IMR-90 (cell line): ENCODE measurements around the gene MAT2A. TPM values are rescaled to one million over a fixed set of nuclear protein-coding genes. Genes with fewer than 3 reads are reported as not detected.

ENCODE experiments used
- ATAC-seq: fragments of 200-7000 bp; cut with Tn5 transposase; 2 replicates; pipeline ENCODE4 v1.9.1; 2020; ENCODE audit warnings: low read depth, mild to moderate bottlenecking, moderate library complexity
- BruUV-seq: library from RNA; stranded (reverse); fragments of 400-500 nt; replicated peaks from 2 replicates; lab custom pipeline; 2021; lab: Mats Ljungman, UMichigan
- CTCF ChIA-PET: fragments of 300-600 bp; formaldehyde crosslinking; extraction: SDS; loops from one replicate; lab custom pipeline; 2021; ENCODE audit warnings: antibody characterized with exemption; lab: Yijun Ruan, JAX
- POLR2A ChIA-PET: fragments of 300-600 bp; sonication (Branson Sonifier 250); formaldehyde crosslinking; loops from one replicate; lab custom pipeline; 2022; ENCODE audit warnings: antibody characterized with exemption; ENCODE audit not compliant: unreplicated experiment; lab: Charles Lee
- DNase-seq: peaks from one replicate; pipeline ENCODE4 v3.0.0; 2013
- H2AFZ ChIP-seq: replicated peaks from 2 replicates; pipeline ENCODE3; 2013; ENCODE audit warnings: low read length, mild to moderate bottlenecking; ENCODE audit not compliant: poor library complexity
- H2AK5ac ChIP-seq: 2 replicates; pipeline ENCODE4 v1.6.1; 2013; ENCODE audit warnings: low read depth, low read length, inconsistent platforms
- H2AK9ac ChIP-seq: replicated peaks from 2 replicates; pipeline ENCODE3; 2013; ENCODE audit warnings: mild to moderate bottlenecking, low read depth, low read length, moderate library complexity; ENCODE audit not compliant: poor library complexity
- H2BK120ac ChIP-seq: 2 replicates; pipeline ENCODE4 v1.6.1; 2013; ENCODE audit warnings: low read depth, low read length, inconsistent platforms
- H2BK15ac ChIP-seq: 3 replicates; pipeline ENCODE4 v1.6.1; 2013; ENCODE audit warnings: low read depth, low read length, inconsistent platforms
- H2BK20ac ChIP-seq: 2 replicates; pipeline ENCODE4 v1.6.1; 2013; ENCODE audit warnings: low read depth, mild to moderate bottlenecking, inconsistent platforms, low read length, moderate library complexity
- H2BK5ac ChIP-seq: 2 replicates; pipeline ENCODE4 v1.6.1; 2013; ENCODE audit warnings: mild to moderate bottlenecking, low read depth, low read length, inconsistent platforms; ENCODE audit not compliant: poor library complexity, severe bottlenecking
- H3K14ac ChIP-seq: replicated peaks from 2 replicates; pipeline ENCODE4 v1.6.1; 2013; ENCODE audit warnings: low read depth, low read length, inconsistent platforms
- H3K18ac ChIP-seq: 2 replicates; pipeline ENCODE4 v1.6.1; 2013; ENCODE audit warnings: low read depth, low read length, control low read depth
- H3K23ac ChIP-seq: 2 replicates; pipeline ENCODE4 v1.6.1; 2013; ENCODE audit warnings: low read depth, low read length, inconsistent platforms
- H3K27ac ChIP-seq: 2 replicates; pipeline ENCODE4 v1.5.1; 2013; ENCODE audit warnings: mild to moderate bottlenecking, control low read depth, low read length; ENCODE audit not compliant: insufficient read depth
- H3K27me3 ChIP-seq: 2 replicates; pipeline ENCODE4 v1.6.1; 2013; ENCODE audit warnings: low read length; ENCODE audit not compliant: control insufficient read depth, insufficient read depth
- H3K36me3 ChIP-seq: 2 replicates; pipeline ENCODE4 v1.6.1; 2013; ENCODE audit warnings: low read length, mixed read lengths; ENCODE audit not compliant: control insufficient read depth, insufficient read depth
- H3K4ac ChIP-seq: 2 replicates; pipeline ENCODE4 v1.6.1; 2013; ENCODE audit warnings: low read depth, low read length, inconsistent platforms
- H3K4me1 ChIP-seq: 2 replicates; pipeline ENCODE4 v1.6.1; 2013; ENCODE audit warnings: low read length, mixed read lengths; ENCODE audit not compliant: control insufficient read depth, insufficient read depth
- H3K4me2 ChIP-seq: 2 replicates; pipeline ENCODE4 v1.6.1; 2013; ENCODE audit warnings: low read depth, mild to moderate bottlenecking, control low read depth, low read length, moderate library complexity
- H3K4me3 ChIP-seq: 2 replicates; pipeline ENCODE4 v1.5.1; 2013; ENCODE audit warnings: low read depth, mild to moderate bottlenecking, control low read depth, low read length, moderate library complexity; ENCODE audit not compliant: insufficient read depth
- H3K56ac ChIP-seq: 2 replicates; pipeline ENCODE4 v1.6.1; 2013; ENCODE audit warnings: low read length, inconsistent platforms; ENCODE audit not compliant: insufficient read depth; ENCODE audit errors: extremely low read depth
- H3K79me1 ChIP-seq, 2 experiments: 2 replicates each; pipeline ENCODE4 v1.6.1; 2013; ENCODE audit warnings: low read length in 2 of 2, inconsistent platforms in 1 of 2, low read depth in 1 of 2
- H3K9ac ChIP-seq: 2 replicates; pipeline ENCODE4 v1.6.1; 2013; ENCODE audit warnings: low read depth, low read length, control low read depth
- H3K9me1 ChIP-seq: 2 replicates; pipeline ENCODE4 v1.6.1; 2013; ENCODE audit warnings: low read length, inconsistent platforms; ENCODE audit not compliant: insufficient read depth
- H3K9me3 ChIP-seq: 2 replicates; pipeline ENCODE4 v1.6.1; 2013; ENCODE audit warnings: low read length; ENCODE audit not compliant: control insufficient read depth, insufficient read depth
- H4K20me1 ChIP-seq: 2 replicates; pipeline ENCODE4 v1.6.1; 2013; ENCODE audit warnings: low read length, inconsistent platforms; ENCODE audit not compliant: insufficient read depth
- H4K5ac ChIP-seq: 2 replicates; pipeline ENCODE4 v1.6.1; 2013; ENCODE audit warnings: mild to moderate bottlenecking, low read depth, low read length, control low read depth
- H4K8ac ChIP-seq, 2 experiments: 2 replicates each; pipeline ENCODE4 v1.6.1; 2013; ENCODE audit warnings: low read depth in 2 of 2, low read length in 2 of 2, control low read depth in 1 of 2, inconsistent platforms in 1 of 2
- H4K91ac ChIP-seq: 2 replicates; pipeline ENCODE4 v1.6.1; 2013; ENCODE audit warnings: low read depth, low read length, inconsistent platforms; ENCODE audit not compliant: insufficient read depth
- BHLHE40 ChIP-seq: fragments of 150-350 bp; IDR thresholded peaks from 2 replicates; pipeline ENCODE4 v1.6.1; 2016; ENCODE audit warnings: mild to moderate bottlenecking, low read depth, low read length
- CEBPB ChIP-seq: IDR thresholded peaks from 2 replicates; pipeline ENCODE4 v1.6.1; 2012; ENCODE audit warnings: low read depth, low read length, improper control_type of control experiment
- CHD1 ChIP-seq: IDR thresholded peaks from 2 replicates; pipeline ENCODE4 v1.6.1; 2012; ENCODE audit warnings: low read depth, low read length, improper control_type of control experiment
- FOS ChIP-seq: fragments of 150-350 bp; IDR thresholded peaks from 2 replicates; pipeline ENCODE4 v1.6.1; 2016; ENCODE audit warnings: low read depth, low read length
- MAZ ChIP-seq: IDR thresholded peaks from 2 replicates; pipeline ENCODE4 v1.6.1; 2012; ENCODE audit warnings: low read depth, mild to moderate bottlenecking, low read length, improper control_type of control experiment, moderate library complexity, borderline replicate concordance
- NFE2L2 ChIP-seq: fragments of 150-350 bp; IDR thresholded peaks from 2 replicates; pipeline ENCODE4 v1.6.1; 2016; ENCODE audit warnings: low read depth, mild to moderate bottlenecking, low read length
- POLR2A ChIP-seq: IDR thresholded peaks from 2 replicates; pipeline ENCODE4 v1.6.1; 2012; ENCODE audit warnings: mild to moderate bottlenecking, low read depth, low read length
- RAD21 ChIP-seq: IDR thresholded peaks from 2 replicates; pipeline ENCODE4 v1.6.1; 2012; ENCODE audit warnings: low read length, improper control_type of control experiment
- RCOR1 ChIP-seq: IDR thresholded peaks from 2 replicates; pipeline ENCODE4 v1.6.1; 2012; ENCODE audit warnings: mild to moderate bottlenecking, low read length, improper control_type of control experiment; ENCODE audit not compliant: insufficient replicate concordance
- RFX5 ChIP-seq: IDR thresholded peaks from 2 replicates; pipeline ENCODE4 v1.8.0; 2012; ENCODE audit warnings: low read depth, mild to moderate bottlenecking, low read length, moderate library complexity
- SMC3 ChIP-seq: fragments of 150-350 bp; IDR thresholded peaks from 2 replicates; pipeline ENCODE4 v1.6.1; 2016; ENCODE audit warnings: low read depth, mild to moderate bottlenecking, antibody characterized with exemption, low read length, moderate library complexity
- WGBS, 2 experiments: methylation state at CpG; one replicate each; pipeline versions ENCODE4 v1.1.5 to v1.1.7; 2013; ENCODE audit warnings: missing lambda C conversion rate in 2 of 2; ENCODE audit not compliant: insufficient read length in 1 of 2; ENCODE audit errors: extremely low coverage in 2 of 2; 5-methylcytosine and 5-hydroxymethylcytosine counted together
- dilution Hi-C: fragments of 300-500 bp; cut with HindIII; formaldehyde crosslinking; loops from one replicate; pipeline ENCODE4 v1.14.3; 2018; ENCODE audit warnings: low sequenced_read_pairs; ENCODE audit not compliant: unreplicated experiment
- in situ Hi-C: fragments of 300-500 bp; cut with MboI; formaldehyde crosslinking; loops from 3 replicates; pipeline ENCODE4 v1.14.3; 2019; ENCODE audit warnings: low sequenced_read_pairs, inconsistent platforms, mixed read lengths
- intact Hi-C: fragments of 100-400 bp; cut with micrococcal nuclease; formaldehyde crosslinking; loops from 2 replicates; pipeline ENCODE4 v1.10.0; 2022
- polyA plus RNA-seq, 3 experiments: library from polyadenylated mRNA; depleted of rRNA; stranded (reverse); fragments of >200 nt; gene quantifications; 2 replicates each; pipeline ENCODE4 v1.2.3, GENCODE V29; 2012; ENCODE audit warnings: low replicate concordance in 1 of 3
- total RNA-seq: library from RNA; depleted of rRNA; stranded (reverse); fragments of >200 nt; gene quantifications from 2 replicates; pipeline ENCODE4 v1.2.3, GENCODE V29; 2012
- TF ChIP-seq, protein P1 (sequence below): fragments of 150-350 bp; IDR thresholded peaks from 2 replicates; pipeline ENCODE4 v1.6.1; 2016; ENCODE audit warnings: low read depth, mild to moderate bottlenecking, low read length, moderate library complexity, borderline replicate concordance
- TF ChIP-seq, protein P2 (sequence below): conservative IDR thresholded peaks from 2 replicates; pipeline ENCODE4 v1.5.1; 2012; ENCODE audit warnings: mild to moderate bottlenecking, low read depth, low read length, improper control_type of control experiment

MAT2A gene
- total and polyA plus RNA-seq, 2 of the 4 experiments (the other 2 are of a cell fraction): 94.1 to 223 TPM

DNA sequence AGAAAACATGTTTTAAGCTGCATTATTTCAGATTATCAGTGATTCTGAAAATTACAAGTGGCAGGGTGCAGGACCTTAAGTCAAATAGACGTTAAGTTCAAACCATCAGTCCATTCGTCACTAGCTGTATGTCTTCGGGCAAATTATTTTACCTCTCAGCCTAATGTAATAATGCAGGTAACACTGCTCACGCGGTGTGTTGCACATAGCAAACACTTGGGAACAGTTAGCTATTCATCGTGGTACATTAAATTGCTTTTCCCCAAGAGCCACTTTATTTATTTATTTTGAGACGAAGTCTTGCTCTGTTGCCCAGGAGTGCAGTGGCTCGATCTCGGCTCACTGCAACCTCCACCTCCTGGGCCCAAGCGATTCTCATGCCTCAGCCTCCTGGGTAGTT lies 10.1 kb downstream of the MAT2A start (continued):
- no peak for TF ChIP-seq POLR2A

- ATAC-seq (peak; percentile 67), DNase-seq (peak; percentile 99)
- peak overlapping the region; percentile 97 for H4K91ac ChIP-seq
- peak overlapping the region; percentile 97 for H3K56ac ChIP-seq
- peak overlapping the region; percentile 88 for H2BK15ac ChIP-seq
- H2AK5ac ChIP-seq: peak overlapping the region; percentile 99
- BruUV-seq: TSS peak; percentile 31
- dilution Hi-C loops (no loop called here), in situ Hi-C loops (loop anchor here (5.0 to 10.0 kb wide), 2 partner anchors 128 to 485 kb away; no protein-coding TSS in a partner anchor), intact Hi-C loops (loop anchor here (1.0 to 5.0 kb wide), 2 partner anchors 196 to 223 kb away; partner anchors contain the start of genes ELMOD3, RETSAT and TGOLN2)
- H3K9me1 ChIP-seq: peaks cover 9% of the 10 kb centered on the region; the same call in 1 of the 2 replicates
- 0% methylated on average over 2 of the region's 4 CpGs; no CpG with 5 or more reads in 1 of the 2 experiments for WGBS, 2 experiments
- H3K18ac ChIP-seq: peak overlapping the region; percentile 94
- no peak overlapping the region for H3K4me3 ChIP-seq
- ChIA-PET POLR2A (interaction anchor here (1.3 to 5.1 kb wide), 3 partner anchors 10 to 131 kb away, joined by 6 to 42 read pairs (median 12); partner anchors contain the start of genes MAT2A and SH2D6), CTCF (interaction anchor here (1.3 to 6.8 kb wide), 3 partner anchors 12 to 483 kb away, joined by 3 to 46 read pairs (median 3); partner anchors contain the start of gene SH2D6)
- H4K5ac ChIP-seq: peak overlapping the region; percentile 89
- H3K36me3 ChIP-seq: peaks cover 47% of the 10 kb centered on the region
- H3K79me1 ChIP-seq: peaks cover 8 to 43% of the 10 kb centered on the region in 2 experiments; a peak in 3 of 4 replicates
- H2BK5ac ChIP-seq: peak overlapping the region; percentile 99
- H2AFZ ChIP-seq: peak overlapping the region; percentile 87
- H2AK9ac ChIP-seq: peak overlapping the region; percentile 99
- peaks cover 18% of the 10 kb centered on the region for H3K4me1 ChIP-seq
- peak overlapping the region; percentile 58 to 92 for H4K8ac ChIP-seq
- H2BK120ac ChIP-seq: peak overlapping the region; percentile 92
- H3K27ac ChIP-seq: peak overlapping the region; percentile 98
- H3K27me3 ChIP-seq: no peaks in the 10 kb centered on the region
- H3K9ac ChIP-seq: peak overlapping the region; percentile 64
- peak overlapping the region; percentile 64 for H3K4me2 ChIP-seq
- H3K9me3 ChIP-seq: no peaks in the 10 kb centered on the region
- peak overlapping the region; percentile 97 for H3K4ac ChIP-seq
- peak overlapping the region; percentile 94 for H2BK20ac ChIP-seq
- peak overlapping the region; percentile 93 for H3K14ac ChIP-seq
- peaks cover 18% of the 10 kb centered on the region for H4K20me1 ChIP-seq
- H3K23ac ChIP-seq: peak overlapping the region; percentile 78
- TF ChIP-seq POLR2A (0 out of 2 replicates have a peak, but pooled peaks have one; percentile 23), CHD1 (no peak), BHLHE40 (no peak), MAZ (0 out of 2 replicates have a peak, but pooled peaks have one; percentile 14), FOS (peak; percentile 44; the same call in 1 of the 2 replicates), RAD21 (0 out of 2 replicates have a peak, but pooled peaks have one; percentile 14), NFE2L2 (no peak), RCOR1 (peak; percentile 64), CEBPB (peak; percentile 72), RFX5 (no peak), SMC3 (no peak)
- TF ChIP-seq, protein P1, sequence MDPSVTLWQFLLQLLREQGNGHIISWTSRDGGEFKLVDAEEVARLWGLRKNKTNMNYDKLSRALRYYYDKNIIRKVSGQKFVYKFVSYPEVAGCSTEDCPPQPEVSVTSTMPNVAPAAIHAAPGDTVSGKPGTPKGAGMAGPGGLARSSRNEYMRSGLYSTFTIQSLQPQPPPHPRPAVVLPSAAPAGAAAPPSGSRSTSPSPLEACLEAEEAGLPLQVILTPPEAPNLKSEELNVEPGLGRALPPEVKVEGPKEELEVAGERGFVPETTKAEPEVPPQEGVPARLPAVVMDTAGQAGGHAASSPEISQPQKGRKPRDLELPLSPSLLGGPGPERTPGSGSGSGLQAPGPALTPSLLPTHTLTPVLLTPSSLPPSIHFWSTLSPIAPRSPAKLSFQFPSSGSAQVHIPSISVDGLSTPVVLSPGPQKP: no peak
- TF ChIP-seq, protein P2, sequence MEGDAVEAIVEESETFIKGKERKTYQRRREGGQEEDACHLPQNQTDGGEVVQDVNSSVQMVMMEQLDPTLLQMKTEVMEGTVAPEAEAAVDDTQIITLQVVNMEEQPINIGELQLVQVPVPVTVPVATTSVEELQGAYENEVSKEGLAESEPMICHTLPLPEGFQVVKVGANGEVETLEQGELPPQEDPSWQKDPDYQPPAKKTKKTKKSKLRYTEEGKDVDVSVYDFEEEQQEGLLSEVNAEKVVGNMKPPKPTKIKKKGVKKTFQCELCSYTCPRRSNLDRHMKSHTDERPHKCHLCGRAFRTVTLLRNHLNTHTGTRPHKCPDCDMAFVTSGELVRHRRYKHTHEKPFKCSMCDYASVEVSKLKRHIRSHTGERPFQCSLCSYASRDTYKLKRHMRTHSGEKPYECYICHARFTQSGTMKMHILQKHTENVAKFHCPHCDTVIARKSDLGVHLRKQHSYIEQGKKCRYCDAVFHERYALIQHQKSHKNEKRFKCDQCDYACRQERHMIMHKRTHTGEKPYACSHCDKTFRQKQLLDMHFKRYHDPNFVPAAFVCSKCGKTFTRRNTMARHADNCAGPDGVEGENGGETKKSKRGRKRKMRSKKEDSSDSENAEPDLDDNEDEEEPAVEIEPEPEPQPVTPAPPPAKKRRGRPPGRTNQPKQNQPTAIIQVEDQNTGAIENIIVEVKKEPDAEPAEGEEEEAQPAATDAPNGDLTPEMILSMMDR: no peak
Observed at GRCh38 chr2:85549826-85550225, 10.9 kb downstream of the MAT2A start.
